Ishikawa (cell line): Measurements from ENCODE around the gene HGS.

Experiments used
- CEBPB ChIP-seq: IDR thresholded peaks from 2 replicates; pipeline ENCODE4 v1.6.1; 2012
- CREB1 ChIP-seq: IDR thresholded peaks from 2 replicates; pipeline ENCODE4 v1.6.1; 2012; ENCODE audit warnings: low read depth
- EGR1 ChIP-seq: IDR thresholded peaks from 2 replicates; pipeline ENCODE4 v1.6.1; 2012
- EP300 ChIP-seq: IDR thresholded peaks from 2 replicates; pipeline ENCODE4 v1.6.1; 2012; ENCODE audit warnings: borderline replicate concordance
- NFIC ChIP-seq: IDR thresholded peaks from 2 replicates; pipeline ENCODE4 v1.6.1; 2012
- RAD21 ChIP-seq: IDR thresholded peaks from 2 replicates; pipeline ENCODE4 v1.6.1; 2012; ENCODE audit warnings: low read depth
- REST ChIP-seq: IDR thresholded peaks from 2 replicates; pipeline ENCODE4 v1.6.1; 2012; ENCODE audit warnings: low read depth, mild to moderate bottlenecking
- TAF1 ChIP-seq: IDR thresholded peaks from 2 replicates; pipeline ENCODE4 v1.6.1; 2012; ENCODE audit warnings: low read depth, mild to moderate bottlenecking
- USF1 ChIP-seq: IDR thresholded peaks from 2 replicates; pipeline ENCODE4 v1.6.1; 2012
- YY1 ChIP-seq: IDR thresholded peaks from 2 replicates; pipeline ENCODE4 v1.6.1; 2012; ENCODE audit warnings: low read depth
- TF ChIP-seq, protein P1 (sequence below): IDR thresholded peaks from 2 replicates; pipeline ENCODE4 v1.6.1; 2012

DNA sequence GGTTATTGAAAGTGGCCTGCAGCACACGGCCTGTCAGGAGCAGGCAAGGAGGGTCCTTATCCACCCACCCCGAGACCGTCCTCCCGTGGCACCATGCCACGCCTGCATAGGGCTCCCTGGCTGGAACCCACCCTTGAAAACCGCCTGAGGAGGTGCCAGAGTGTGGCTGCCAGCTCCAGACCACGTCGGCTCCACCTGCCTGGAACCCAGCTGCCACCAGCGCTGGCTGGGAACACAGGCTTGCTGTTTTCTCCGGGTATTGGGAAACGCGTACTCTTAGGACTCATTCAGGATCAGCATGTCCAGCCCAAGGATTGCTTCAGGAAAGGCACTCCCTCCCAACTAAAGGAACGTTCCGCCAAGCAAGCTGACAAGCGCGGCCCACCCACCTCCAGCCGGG lies 6.9 kb upstream of the HGS start:
- TF ChIP-seq EGR1 (no peak), TAF1 (no peak), RAD21 (no peak), CEBPB (no peak), YY1 (no peak), EP300 (no peak), CREB1 (no peak), USF1 (no peak), REST (no peak), NFIC (no peak)
- TF ChIP-seq, protein P1, sequence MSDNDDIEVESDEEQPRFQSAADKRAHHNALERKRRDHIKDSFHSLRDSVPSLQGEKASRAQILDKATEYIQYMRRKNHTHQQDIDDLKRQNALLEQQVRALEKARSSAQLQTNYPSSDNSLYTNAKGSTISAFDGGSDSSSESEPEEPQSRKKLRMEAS = no peak
